PFSK-1 (cell line): ENCODE measurements around the gene CLEC17A.

ENCODE experiments used
- POLR2AphosphoS5 ChIP-seq: IDR thresholded peaks from 2 replicates; pipeline ENCODE4 v1.6.1; 2012; ENCODE audit warnings: low read depth, mild to moderate bottlenecking, control low read depth, low read length, moderate library complexity
- REST ChIP-seq, 2 experiments: IDR thresholded peaks; 2 replicates each; pipeline versions ENCODE4 v1.6.1 to v1.8.0; 2011 to 2012; ENCODE audit warnings: low read depth in 2 of 2, low read length in 2 of 2, control low read depth in 1 of 2, inconsistent platforms in 1 of 2, mild to moderate bottlenecking in 1 of 2, moderate library complexity in 1 of 2; ENCODE audit not compliant: insufficient read depth in 1 of 2

GRCh38 chr19:14576363-14576762 lies 6.5 kb upstream of the CLEC17A start:
- TF ChIP-seq POLR2AphosphoS5 (no peak), REST (IDR thresholded peaks at IDR 0.05; ENCODE audit: insufficient read depth in 1 of 2, low read depth in 2 of 2, low read length in 2 of 2) (no peak)
